GM20431 (cell line): ENCODE data around the gene IGFBP7.
"Not testable (repeated sequence)": the region's sequence is repeated elsewhere in the genome, so short reads cannot be mapped to it uniquely, and the experiment has no call there.

Experiments
- in situ Hi-C: fragments of 300-500 bp; cut with MseI, MboI; formaldehyde crosslinking; loops from one replicate; pipeline ENCODE4 v1.15.0; 2020; ENCODE audit warnings: low sequenced_read_pairs; ENCODE audit not compliant: unreplicated experiment

The IGFBP7 gene

GRCh38 chr4:57047046-57047445, 63.1 kb downstream of the IGFBP7 start:
- in situ Hi-C loops = not testable (repeated sequence)

GRCh38 chr4:57044996-57045395, 65.2 kb downstream of the IGFBP7 start:
- in situ Hi-C loops = no loop called here

- in situ Hi-C loops = no loop called here
Observed at GRCh38 chr4:57044279-57044678, 65.9 kb downstream of the IGFBP7 start.

GRCh38 chr4:57043347-57044251, 66.6 kb downstream of the IGFBP7 start:
- in situ Hi-C loops = no loop called here

- in situ Hi-C loops = no loop called here
Observed at GRCh38 chr4:57042711-57043169, 67.4 kb downstream of the IGFBP7 start.

GRCh38 chr4:57041020-57041419, 69.2 kb downstream of the IGFBP7 start:
- in situ Hi-C loops = no loop called here

- in situ Hi-C loops = no loop called here
Observed at GRCh38 chr4:57040510-57040909, 69.7 kb downstream of the IGFBP7 start.

- in situ Hi-C loops = no loop called here
Observed at GRCh38 chr4:57039345-57039744, 70.8 kb downstream of the IGFBP7 start.

- in situ Hi-C loops = no loop called here
Observed at GRCh38 chr4:57037982-57038604, 72.1 kb downstream of the IGFBP7 start.

GRCh38 chr4:57034520-57034919, 75.7 kb downstream of the IGFBP7 start:
- in situ Hi-C loops = no loop called here

GRCh38 chr4:57023104-57023503, 87.1 kb downstream of the IGFBP7 start:
- in situ Hi-C loops = no loop called here

GRCh38 chr4:57020467-57021101, 89.6 kb downstream of the IGFBP7 start:
- in situ Hi-C loops = no loop called here

- in situ Hi-C loops = no loop called here
Observed at GRCh38 chr4:57018980-57019379, 91.2 kb downstream of the IGFBP7 start.

- in situ Hi-C loops = no loop called here
Observed at GRCh38 chr4:57013543-57014120, 96.6 kb downstream of the IGFBP7 start.

GRCh38 chr4:56999751-57000150, 110.4 kb downstream of the IGFBP7 start:
- in situ Hi-C loops = no loop called here

GRCh38 chr4:56995525-56995924, 114.7 kb downstream of the IGFBP7 start:
- in situ Hi-C loops = no loop called here

- in situ Hi-C loops = no loop called here
Observed at GRCh38 chr4:56990109-56990905, 119.9 kb downstream of the IGFBP7 start.

- in situ Hi-C loops = no loop called here
Observed at GRCh38 chr4:56986952-56987351, 123.2 kb downstream of the IGFBP7 start.

GRCh38 chr4:56986192-56986591, 124.0 kb downstream of the IGFBP7 start:
- in situ Hi-C loops = no loop called here

- in situ Hi-C loops = no loop called here
Observed at GRCh38 chr4:56981795-56982201, 128.4 kb downstream of the IGFBP7 start.
